HEK293 (cell line): ENCODE results near the gene ACAP3.

Source experiments
- CTCF ChIA-PET: fragments of 350-600 bp; formaldehyde crosslinking; extraction: SDS; loops from one replicate; lab custom pipeline; 2021; ENCODE audit warnings: antibody characterized with exemption; lab: Yijun Ruan, JAX
- POLR2A ChIA-PET: fragments of 300-600 bp; formaldehyde crosslinking; extraction: SDS; loops from one replicate; lab custom pipeline; 2020; ENCODE audit warnings: antibody characterized with exemption, inconsistent platforms; lab: Yijun Ruan, JAX
- H3K27ac ChIP-seq: fragments of 200-500 bp; sonication (Bioruptor generic); 2 replicates; pipeline ENCODE4 v1.5.1; 2014; ENCODE audit warnings: low read depth, low read length, control low read depth, inconsistent platforms; ENCODE audit errors: extremely low read depth
- H3K36me3 ChIP-seq, 2 experiments: fragments of 200-500 bp in 1 of 2; sonication (Bioruptor generic) in 1 of 2; 1 replicate in 1 of 2; 2 replicates in 1 of 2; pipeline ENCODE4 v1.5.1; 2014 to 2017; ENCODE audit warnings: inconsistent platforms in 2 of 2, low read length in 2 of 2; ENCODE audit not compliant: control insufficient read depth in 2 of 2, insufficient read depth in 1 of 2
- H3K4me1 ChIP-seq: fragments of 200-500 bp; sonication (Bioruptor generic); 2 replicates; pipeline ENCODE4 v1.5.1; 2014; ENCODE audit warnings: mild to moderate bottlenecking, low read length, inconsistent platforms; ENCODE audit not compliant: control insufficient read depth, insufficient read depth
- H3K4me3 ChIP-seq: 2 replicates; pipeline ENCODE4 v1.5.1; 2011; ENCODE audit warnings: low read depth, mild to moderate bottlenecking, control low read depth, low read length, moderate library complexity
- H3K9me3 ChIP-seq: fragments of 200-500 bp; sonication (Bioruptor generic); 2 replicates; pipeline ENCODE4 v1.5.1; 2014; ENCODE audit warnings: low read depth, low read length, inconsistent platforms; ENCODE audit not compliant: control insufficient read depth, insufficient read depth
- BCL11A ChIP-seq: fragments of 450-650 bp; formaldehyde crosslinking; IDR thresholded peaks from 2 replicates; pipeline ENCODE4 v1.5.1; 2016; ENCODE audit warnings: low read depth, missing biosample characterization, missing genetic modification characterization
- BCL11B ChIP-seq: fragments of 450-650 bp; formaldehyde crosslinking; IDR thresholded peaks from 2 replicates; pipeline ENCODE4 v1.5.1; 2016; ENCODE audit warnings: low read depth, missing biosample characterization, missing genetic modification characterization
- GLI4 ChIP-seq: fragments of 450-650 bp; formaldehyde crosslinking; IDR thresholded peaks from 2 replicates; pipeline ENCODE4 v1.5.1; 2016; ENCODE audit warnings: missing biosample characterization, missing genetic modification characterization
- GLIS1 ChIP-seq: fragments of 450-650 bp; formaldehyde crosslinking; IDR thresholded peaks from 2 replicates; pipeline ENCODE4 v1.5.1; 2016; ENCODE audit warnings: missing biosample characterization, missing genetic modification characterization
- SALL2 ChIP-seq: fragments of 450-650 bp; formaldehyde crosslinking; IDR thresholded peaks from 2 replicates; pipeline ENCODE4 v1.5.0; 2017; ENCODE audit warnings: missing biosample characterization, mild to moderate bottlenecking, missing genetic modification characterization, borderline replicate concordance
- SP3 ChIP-seq: fragments of 450-650 bp; formaldehyde crosslinking; IDR thresholded peaks from 2 replicates; pipeline ENCODE4 v1.5.1; 2016; ENCODE audit warnings: missing biosample characterization, missing genetic modification characterization
- ZBTB17 ChIP-seq: fragments of 450-650 bp; formaldehyde crosslinking; IDR thresholded peaks from 2 replicates; pipeline ENCODE4 v1.5.1; 2016; ENCODE audit warnings: missing biosample characterization, missing genetic modification characterization
- ZIC2 ChIP-seq: fragments of 450-650 bp; formaldehyde crosslinking; IDR thresholded peaks from 2 replicates; pipeline ENCODE4 v1.5.1; 2016; ENCODE audit warnings: missing biosample characterization, missing genetic modification characterization
- ZNF157 ChIP-seq: fragments of 450-650 bp; formaldehyde crosslinking; IDR thresholded peaks from 2 replicates; pipeline ENCODE4 v1.5.1; 2016; ENCODE audit warnings: missing biosample characterization, missing genetic modification characterization
- ZNF426 ChIP-seq: fragments of 450-650 bp; formaldehyde crosslinking; IDR thresholded peaks from 2 replicates; pipeline ENCODE4 v1.5.1; 2017; ENCODE audit warnings: missing biosample characterization, missing genetic modification characterization, mild to moderate bottlenecking, inconsistent platforms, moderate library complexity
- ZNF433 ChIP-seq: fragments of 450-650 bp; formaldehyde crosslinking; IDR thresholded peaks from 2 replicates; pipeline ENCODE4 v1.5.1; 2016; ENCODE audit warnings: missing biosample characterization, missing genetic modification characterization, low read depth
- ZNF449 ChIP-seq: fragments of 450-650 bp; formaldehyde crosslinking; IDR thresholded peaks from 2 replicates; pipeline ENCODE4 v1.5.1; 2017; ENCODE audit warnings: missing biosample characterization, mild to moderate bottlenecking, missing genetic modification characterization, moderate library complexity
- ZNF501 ChIP-seq: fragments of 450-650 bp; formaldehyde crosslinking; IDR thresholded peaks from 2 replicates; pipeline ENCODE4 v1.5.1; 2016; ENCODE audit warnings: missing biosample characterization, missing genetic modification characterization
- ZNF555 ChIP-seq: fragments of 450-650 bp; formaldehyde crosslinking; conservative IDR thresholded peaks from 2 replicates; pipeline ENCODE4 v1.5.1; 2017; ENCODE audit warnings: missing biosample characterization, mild to moderate bottlenecking, missing genetic modification characterization, inconsistent platforms
- ZNF600 ChIP-seq: fragments of 450-650 bp; formaldehyde crosslinking; IDR thresholded peaks from 2 replicates; pipeline ENCODE4 v1.5.1; 2016; ENCODE audit warnings: missing biosample characterization, missing genetic modification characterization
- ZNF610 ChIP-seq: fragments of 450-650 bp; formaldehyde crosslinking; IDR thresholded peaks from 2 replicates; pipeline ENCODE4 v1.5.1; 2016; ENCODE audit warnings: missing biosample characterization, missing genetic modification characterization, borderline replicate concordance
- ZNF677 ChIP-seq: fragments of 450-650 bp; IDR thresholded peaks from 2 replicates; pipeline ENCODE4 v1.5.0; 2018; ENCODE audit warnings: missing biosample characterization, mild to moderate bottlenecking, missing genetic modification characterization, moderate library complexity
- ZNF692 ChIP-seq: fragments of 450-650 bp; formaldehyde crosslinking; IDR thresholded peaks from 2 replicates; pipeline ENCODE4 v1.5.1; 2016; ENCODE audit warnings: missing biosample characterization, missing genetic modification characterization
- ZNF704 ChIP-seq: fragments of 450-650 bp; formaldehyde crosslinking; IDR thresholded peaks from 2 replicates; pipeline ENCODE4 v1.5.1; 2016; ENCODE audit warnings: missing biosample characterization, missing genetic modification characterization

ACAP3 gene

GRCh38 chr1:1344655-1345361 is 37.1 kb upstream of the ACAP3 start (continued):
- TF ChIP-seq ZNF426 (tag by site-specific recombination), result no peak
- TF ChIP-seq ZNF600 (tag by site-specific recombination), result no peak
- no peak for TF ChIP-seq ZNF433 (tag by site-specific recombination)

GRCh38 chr1:1343811-1344421 is 36.2 kb upstream of the ACAP3 start:
- Histone ChIP-seq H3K36me3 (peaks cover 0 to 57% of the 10 kb centered on the region in 2 experiments; a peak in 2 of 3 replicates), H3K4me1 (peaks cover 7% of the 10 kb centered on the region), H3K27ac (no peak overlapping the region), H3K4me3 (no peak overlapping the region), H3K9me3 (no peaks in the 10 kb centered on the region)
- ChIA-PET CTCF (interaction anchor here (0.6 kb wide), 2 partner anchors 63 to 231 kb away, joined by 3 to 4 read pairs; no protein-coding TSS in a partner anchor), POLR2A (interaction anchor here (1.0 to 1.2 kb wide), 2 partner anchors 9 to 28 kb away, joined by 3 read pairs; no protein-coding TSS in a partner anchor)
- TF ChIP-seq SALL2 (tag by site-specific recombination) (no peak), ZNF692 (tag by site-specific recombination) (no peak), ZNF555 (tag by site-specific recombination) (no peak), ZNF610 (tag by site-specific recombination) (no peak), ZNF501 (tag by site-specific recombination) (no peak), ZNF704 (tag by site-specific recombination) (no peak), BCL11A (tag by site-specific recombination) (peak; percentile 47; the same call in 1 of the 2 replicates), ZNF426 (tag by site-specific recombination) (no peak), ZNF677 (no peak), BCL11B (peak; percentile 73), GLI4 (tag by site-specific recombination) (no peak), ZNF157 (no peak), ZBTB17 (tag by site-specific recombination) (no peak)
- TF ChIP-seq, all 188 proteins: peak for 2

GRCh38 chr1:1342584-1343115 is 34.9 kb upstream of the ACAP3 start:
- Histone ChIP-seq H3K27ac (no peak overlapping the region), H3K4me3 (no peak overlapping the region), H3K4me1 (peaks cover 7% of the 10 kb centered on the region), H3K36me3 (peaks cover 0 to 66% of the 10 kb centered on the region in 2 experiments; a peak in 2 of 3 replicates), H3K9me3 (no peaks in the 10 kb centered on the region)
- ChIA-PET CTCF (interaction anchor here (0.9 kb wide), 1 partner anchor 30 kb away, joined by 3 read pairs; no protein-coding TSS in a partner anchor), POLR2A (interaction anchor here (0.5 to 1.2 kb wide), 3 partner anchors 27 to 53 kb away, joined by 3 read pairs; no protein-coding TSS in a partner anchor)
- TF ChIP-seq SP3 (tag by site-specific recombination), result no peak
- TF ChIP-seq GLIS1, result peak; percentile 76
- TF ChIP-seq ZNF449 (tag by site-specific recombination), result no peak
- TF ChIP-seq ZIC2 (tag by site-specific recombination), result peak; percentile 59
